Hepatic stellate cell (primary cell): ENCODE measurements around the gene ZFR2.

Experiments used
- DNase-seq: peaks from one replicate; pipeline ENCODE4 v3.0.0; 2011; ENCODE audit warnings: low spot score

The ZFR2 gene

DNA sequence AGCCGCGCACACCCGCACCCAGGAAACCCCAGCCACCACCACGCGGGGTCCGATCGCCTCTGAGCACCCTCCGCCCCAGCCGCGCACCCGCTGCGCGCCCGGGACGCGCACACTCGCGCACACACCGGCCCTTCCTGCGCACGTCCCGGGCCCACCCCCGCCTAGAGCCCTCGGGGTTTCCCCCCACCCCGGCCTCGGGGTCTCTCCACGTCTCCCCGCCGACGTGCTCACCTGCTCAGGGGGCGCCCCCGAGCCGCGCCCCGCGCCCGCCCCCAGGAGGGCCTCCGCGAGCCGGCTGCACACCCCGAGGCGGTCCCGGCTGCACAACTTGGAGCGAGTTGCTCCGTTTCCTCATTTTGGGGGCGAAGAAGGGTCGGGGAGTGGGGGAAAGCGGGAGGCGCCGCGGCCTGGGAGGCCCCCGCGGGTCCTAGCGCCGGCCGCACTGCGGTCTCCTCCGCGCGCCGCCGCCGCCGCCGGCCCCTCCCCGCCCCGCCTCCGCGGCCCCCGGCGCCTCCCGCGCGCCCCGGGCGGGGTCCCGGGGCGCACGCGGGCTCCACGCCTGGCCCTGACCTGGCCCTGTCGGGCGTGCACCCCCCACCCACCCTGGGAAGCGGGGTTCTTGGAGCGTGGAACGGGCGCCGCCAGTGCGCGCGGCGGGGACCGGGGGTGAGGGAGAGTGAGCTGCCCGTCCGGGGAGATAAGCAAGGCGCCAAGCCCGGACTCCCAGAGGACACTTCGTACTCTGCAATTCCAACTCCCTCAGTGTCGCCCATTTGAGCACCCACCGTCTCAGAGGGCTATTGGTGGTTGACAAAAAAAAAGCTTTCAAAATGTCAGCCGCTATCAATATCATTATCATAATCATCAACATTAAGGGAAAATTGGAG lies 82.7 kb downstream of the ZFR2 start, which contains the start of gene MATK:
MATK (minus strand) TSS at position 444 of the 887 bp plus-strand sequence. CDS start 1,246 bp downstream, outside the sequence.
- no peak for DNase-seq

DNA sequence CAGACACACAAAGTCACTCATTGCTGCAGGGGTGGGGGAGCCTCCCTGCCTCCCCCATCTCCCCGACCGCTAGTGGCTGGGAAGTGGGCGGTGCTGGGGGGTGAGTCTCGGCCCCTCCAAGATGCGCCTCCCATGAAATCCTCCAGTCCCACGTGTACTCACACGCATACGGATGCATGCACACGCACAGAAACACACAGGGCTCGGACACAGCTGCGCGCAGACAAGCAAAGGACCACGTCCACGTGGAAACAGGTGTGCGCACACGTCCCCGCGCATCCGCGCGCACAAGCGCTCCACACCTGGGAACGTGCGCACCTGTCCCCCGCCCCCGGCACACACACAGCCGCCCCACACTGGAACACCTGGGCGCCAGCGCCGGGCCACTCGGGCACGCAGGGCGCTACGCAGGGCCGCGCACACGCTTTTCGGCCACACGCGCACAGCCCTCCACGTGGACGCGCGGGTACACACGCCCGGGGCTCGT lies 83.3 kb downstream of the ZFR2 start:
- DNase-seq, result no peak

DNA sequence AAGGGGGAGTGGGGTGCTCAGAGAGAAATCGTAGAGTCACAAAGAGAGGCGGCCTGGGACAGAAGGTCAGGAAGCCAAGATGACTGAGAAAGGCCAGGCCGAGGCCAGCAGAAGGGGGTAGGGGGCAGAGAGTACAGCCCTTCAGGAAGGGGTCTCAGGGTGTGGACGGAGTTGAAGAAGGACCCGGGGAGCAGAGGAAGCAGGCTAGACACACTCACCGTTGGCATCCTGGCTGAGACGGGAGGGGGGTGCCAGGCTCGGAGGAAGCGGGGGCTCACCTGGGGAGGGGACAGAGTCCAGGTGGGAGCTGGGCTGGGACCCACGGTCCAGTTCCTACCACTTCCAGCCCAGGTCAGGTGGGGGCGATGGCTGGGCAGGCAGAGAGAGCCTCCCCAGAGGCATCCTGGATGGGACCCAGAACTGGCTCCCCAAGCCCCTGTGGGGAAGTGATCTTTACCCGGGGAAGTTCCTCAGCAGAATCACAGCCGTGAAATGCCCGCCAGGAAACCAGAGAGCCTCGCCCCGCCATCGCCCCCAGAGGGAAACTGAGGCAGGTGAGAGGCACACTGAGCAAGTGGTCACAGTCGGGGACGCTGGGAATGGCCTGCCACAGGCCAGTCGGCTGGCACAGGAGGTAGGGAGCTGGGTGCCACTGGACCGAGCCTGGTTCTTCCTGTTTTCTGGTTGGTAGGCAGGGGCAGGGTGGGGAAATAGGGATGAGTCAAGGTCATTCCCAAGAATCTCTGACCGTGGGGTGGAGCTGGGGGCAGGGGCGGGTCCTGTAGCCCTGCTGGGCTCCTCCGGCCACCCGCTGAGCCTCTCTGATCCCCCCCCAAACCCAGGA lies 84.0 kb downstream of the ZFR2 start:
- DNase-seq, result no peak

DNA sequence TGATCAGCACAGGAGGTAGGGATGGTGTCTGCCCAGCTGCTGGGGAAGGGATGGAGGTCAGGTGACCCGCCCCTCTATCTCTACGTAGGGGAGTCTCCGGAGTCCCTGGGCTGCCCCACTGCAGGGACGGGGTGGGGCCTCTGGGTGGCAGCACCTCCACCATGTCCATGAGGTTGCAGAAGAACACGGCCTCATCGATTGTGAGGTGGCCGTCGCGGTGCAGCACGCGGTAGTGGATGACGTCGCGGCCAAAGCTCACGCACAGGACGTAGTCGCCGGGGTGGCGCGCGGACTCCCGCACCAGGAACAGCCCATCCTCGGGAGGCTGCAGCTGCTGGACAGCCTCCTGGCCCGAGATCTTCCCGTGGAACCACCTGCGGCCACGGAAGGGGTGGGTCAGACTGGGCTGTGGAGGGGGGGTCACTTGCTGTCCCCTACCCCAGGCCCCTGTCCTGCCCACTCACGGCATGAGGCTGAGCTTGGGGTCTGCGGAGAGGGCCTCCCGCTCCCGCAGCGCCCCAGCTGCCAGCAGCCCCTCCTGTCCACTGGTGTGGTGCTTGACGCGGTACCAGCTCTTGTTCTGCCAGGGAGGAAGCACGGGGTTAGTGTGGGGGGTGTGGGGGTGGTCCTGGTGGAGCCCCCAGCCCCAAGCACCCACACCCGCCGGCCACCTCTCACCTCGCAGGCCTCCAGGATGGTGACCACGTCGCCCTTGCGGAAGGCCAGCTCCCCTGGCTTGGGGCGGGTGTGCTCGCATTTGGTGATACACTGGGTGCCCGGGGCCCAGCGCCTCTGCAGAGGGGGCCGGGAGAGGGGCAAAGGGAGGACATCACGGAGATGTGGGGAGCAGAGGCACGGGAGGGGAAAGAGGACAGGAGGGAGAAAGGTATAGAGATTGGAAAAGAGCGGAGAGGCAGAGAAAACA lies 84.9 kb downstream of the ZFR2 start:
- no peak for DNase-seq

DNA sequence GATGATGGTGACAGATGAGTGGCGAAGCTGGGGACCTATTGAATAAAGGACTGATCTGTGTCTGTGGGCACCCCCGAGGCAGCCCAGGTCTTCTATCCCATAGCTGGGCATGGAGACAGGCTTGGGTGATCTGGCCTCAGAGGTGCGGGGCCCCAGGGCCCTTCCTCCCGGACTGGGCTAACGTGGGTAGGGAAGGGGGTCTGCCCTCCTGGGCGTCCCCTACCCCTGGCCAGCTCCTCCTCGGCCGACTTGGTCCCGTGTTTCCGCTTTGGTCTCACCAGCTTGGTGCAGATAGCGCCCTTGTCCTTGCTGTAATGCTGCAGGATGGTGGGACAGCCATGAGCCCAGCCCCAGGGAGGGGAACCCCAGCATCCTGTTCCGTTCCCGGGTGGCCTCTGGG lies 85.9 kb downstream of the ZFR2 start:
- DNase-seq, result no peak

DNA sequence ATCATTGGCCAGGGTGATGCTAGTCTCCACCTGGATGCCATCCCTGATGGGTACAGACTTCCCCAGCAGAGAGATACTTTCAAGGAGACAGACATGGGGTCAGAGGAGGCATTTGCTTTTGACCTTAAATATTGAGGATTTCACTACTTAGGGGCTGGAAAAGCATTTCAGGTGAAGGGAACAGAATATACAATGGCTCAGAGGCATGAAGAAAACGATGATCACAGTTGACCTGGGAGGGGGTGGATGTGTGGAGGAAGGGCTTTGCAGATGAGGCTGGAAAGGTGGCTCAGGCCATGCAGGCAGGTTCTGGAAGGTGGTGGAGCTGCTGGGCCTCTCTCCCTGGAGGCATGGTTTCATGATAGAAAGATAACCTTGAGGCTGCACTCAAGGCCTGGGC lies 86.5 kb downstream of the ZFR2 start:
- no peak for DNase-seq

DNA sequence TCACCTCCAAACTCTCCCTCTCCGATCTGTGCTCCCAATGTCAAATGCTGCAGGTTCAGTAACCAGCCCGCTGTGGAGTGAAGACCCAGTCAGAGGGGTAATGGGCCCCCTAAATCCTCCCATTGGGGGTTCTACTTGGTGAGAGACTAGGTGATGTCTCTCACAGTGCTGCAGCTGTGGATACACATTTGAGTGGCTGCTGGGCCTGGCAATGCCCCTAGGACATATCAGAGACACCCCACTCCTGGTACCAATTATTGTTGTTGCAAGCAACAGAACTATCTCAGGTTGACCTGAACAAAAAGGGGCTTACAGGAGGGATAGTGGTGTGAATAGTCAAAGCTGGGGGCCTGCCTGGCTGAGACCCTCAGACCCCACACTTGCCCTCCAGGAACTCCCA lies 87.2 kb downstream of the ZFR2 start:
- DNase-seq, result no peak

DNA sequence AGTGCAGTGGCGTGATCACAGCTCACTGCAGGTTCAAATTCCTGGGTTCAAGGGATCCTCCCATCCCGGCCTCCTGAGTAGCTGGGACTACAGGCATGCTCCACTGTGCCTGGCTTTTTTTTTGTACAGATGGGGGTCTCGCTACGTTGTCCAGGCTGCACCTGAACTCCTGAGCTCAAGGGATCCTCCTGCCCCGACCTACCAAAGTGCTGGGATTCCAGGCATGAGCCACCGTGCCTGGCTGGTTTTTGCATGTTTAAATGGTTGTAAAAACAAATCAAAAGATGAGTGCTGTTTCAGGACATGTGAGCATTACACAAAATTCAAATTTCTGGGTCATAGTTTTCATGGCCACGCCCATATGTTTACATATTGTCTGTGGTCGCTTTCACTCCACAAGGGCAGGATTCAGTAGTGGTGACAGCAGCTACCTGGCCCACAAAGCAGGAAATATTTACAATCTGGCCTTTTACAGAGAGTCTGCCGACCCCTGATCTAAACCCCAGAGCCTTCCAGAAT lies 88.0 kb downstream of the ZFR2 start:
- no peak for DNase-seq

DNA sequence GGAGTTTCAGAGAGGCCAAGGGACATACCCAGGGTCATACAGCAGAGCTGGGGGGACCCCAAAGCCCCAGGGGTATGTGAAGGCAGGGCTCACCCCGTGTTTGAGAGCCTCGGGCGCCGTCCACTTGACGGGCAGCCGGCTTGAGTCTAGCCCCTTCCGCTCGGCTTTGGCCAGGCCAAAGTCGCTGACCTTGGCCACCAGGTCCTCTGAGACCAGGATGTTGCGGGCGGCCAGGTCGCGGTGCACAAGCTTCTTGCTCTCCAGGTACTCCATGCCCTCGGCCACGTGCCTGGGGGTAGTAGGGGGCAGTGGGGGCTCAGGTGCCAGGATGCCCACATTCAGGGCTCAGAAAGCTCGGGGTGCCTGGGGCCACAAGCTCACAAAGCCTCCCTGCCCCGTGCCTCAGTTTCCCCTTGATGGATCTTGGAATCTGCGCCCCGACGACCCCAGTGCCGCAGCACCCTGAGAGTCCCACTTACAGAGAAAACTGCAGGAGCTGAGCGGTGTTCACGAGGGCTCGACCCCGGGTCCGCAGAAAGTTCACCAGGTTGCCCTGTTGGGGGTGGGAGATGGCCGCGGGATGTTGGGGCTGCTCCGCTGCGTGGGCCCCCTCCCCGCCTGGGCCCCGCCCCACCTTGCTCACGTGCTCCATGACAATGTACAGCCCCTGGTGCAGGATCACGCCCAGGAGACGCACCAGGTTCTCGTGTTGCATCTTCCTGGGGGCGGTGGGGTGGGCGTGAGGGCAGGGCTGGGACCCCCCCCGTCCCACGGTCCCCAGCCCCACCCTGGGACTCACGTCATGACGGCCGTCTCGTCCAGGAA lies 89.7 kb downstream of the ZFR2 start:
- no peak for DNase-seq

DNA sequence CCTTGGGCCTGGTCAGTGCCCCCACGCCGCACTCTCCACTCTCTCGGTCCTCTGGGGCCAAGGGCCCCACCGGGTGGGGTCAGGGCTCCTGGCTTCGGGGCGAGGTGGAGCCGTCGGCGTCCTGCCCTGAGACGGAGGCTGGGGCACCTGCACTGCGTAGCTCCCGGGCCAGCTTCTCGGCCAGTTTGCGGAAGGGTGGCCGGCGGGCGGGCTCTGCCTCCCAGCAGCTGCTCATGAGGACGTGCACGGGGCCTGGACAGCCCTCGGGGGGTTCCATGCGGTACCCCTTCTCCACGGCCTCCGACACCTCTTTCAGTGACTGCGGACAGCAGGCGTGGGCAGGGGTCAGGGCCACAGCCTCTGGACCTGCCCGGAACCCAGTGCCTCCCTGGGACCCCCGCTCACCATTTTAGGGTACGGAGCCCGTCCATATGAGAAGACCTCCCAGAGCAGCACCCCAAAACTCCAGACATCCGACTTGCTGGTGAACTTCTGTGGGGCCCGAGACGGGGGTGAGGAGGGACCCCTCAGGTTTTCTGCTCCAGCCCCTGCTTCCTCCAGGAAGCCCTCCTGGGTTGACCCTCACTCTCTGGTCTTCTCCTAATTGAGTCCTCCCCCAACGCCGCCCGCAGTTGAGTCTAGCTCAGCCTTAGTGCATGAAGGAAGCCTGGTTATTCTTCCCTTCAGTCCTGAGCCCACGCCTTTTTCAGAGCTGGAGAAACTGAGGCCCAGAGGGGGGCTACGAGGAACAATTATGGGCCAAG lies 90.6 kb downstream of the ZFR2 start:
- DNase-seq, result no peak

DNA sequence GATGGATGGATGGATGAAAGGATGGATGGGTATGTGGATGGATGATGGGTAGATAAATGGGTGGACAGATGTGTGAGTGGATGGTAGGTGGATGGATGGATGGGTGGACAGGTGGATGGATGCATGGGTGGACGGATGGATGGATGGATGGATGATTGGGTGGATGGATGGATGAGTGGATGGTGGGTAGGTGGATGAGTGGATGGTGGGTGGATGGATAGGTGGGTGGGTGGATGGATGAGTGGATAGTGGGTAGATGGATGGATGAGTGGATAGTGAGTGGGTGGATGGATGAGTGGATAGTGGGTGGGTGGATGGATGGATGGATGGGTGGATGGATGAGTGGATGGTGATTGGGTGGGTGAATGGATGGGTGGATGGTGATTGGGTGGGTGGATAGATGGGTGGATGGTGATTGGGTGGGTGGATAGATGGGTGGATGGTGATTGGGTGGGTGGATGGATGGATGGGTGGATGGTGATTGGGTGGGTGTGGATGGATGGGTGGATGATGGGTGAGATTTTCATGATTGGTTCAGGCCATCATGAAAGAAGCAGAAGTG lies 92.3 kb downstream of the ZFR2 start:
- no peak for DNase-seq

DNA sequence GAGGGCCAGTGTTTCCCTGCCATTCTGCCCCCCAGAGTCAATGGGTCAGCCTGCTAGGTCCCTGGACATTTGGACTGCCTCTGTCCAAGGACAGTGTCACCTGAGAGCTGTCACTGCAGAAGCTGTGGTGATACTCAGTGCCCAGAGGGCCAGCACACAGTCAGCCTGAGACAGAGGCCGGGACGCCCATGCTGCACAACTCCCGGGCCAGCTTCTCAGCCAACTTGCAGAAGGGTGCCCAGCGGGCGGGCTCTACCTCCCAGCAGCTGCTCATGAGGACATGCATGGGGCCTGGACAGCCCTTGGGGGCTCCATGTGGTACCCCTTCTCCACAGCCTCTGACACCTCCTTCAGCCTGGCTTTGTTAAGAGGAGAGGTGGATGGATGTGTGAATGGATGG lies 93.0 kb downstream of the ZFR2 start:
- no peak for DNase-seq

DNA sequence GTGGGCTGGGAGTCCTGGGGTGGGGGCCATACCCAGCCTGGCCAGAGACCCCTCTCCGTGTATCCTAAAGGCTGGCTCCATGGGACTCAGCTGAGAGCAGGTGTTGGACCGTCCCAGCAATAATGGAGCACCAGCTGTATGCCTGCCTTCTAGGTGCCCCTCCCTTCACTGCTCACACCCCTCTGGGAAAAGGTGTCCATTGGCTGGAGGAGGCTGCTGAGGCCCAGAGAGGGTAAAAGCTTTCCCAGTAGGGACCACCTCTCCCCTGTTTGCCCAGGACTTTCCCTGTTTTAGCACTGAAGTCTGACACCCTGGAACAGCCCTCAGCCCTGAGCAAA lies 93.5 kb downstream of the ZFR2 start:
- no peak for DNase-seq

DNA sequence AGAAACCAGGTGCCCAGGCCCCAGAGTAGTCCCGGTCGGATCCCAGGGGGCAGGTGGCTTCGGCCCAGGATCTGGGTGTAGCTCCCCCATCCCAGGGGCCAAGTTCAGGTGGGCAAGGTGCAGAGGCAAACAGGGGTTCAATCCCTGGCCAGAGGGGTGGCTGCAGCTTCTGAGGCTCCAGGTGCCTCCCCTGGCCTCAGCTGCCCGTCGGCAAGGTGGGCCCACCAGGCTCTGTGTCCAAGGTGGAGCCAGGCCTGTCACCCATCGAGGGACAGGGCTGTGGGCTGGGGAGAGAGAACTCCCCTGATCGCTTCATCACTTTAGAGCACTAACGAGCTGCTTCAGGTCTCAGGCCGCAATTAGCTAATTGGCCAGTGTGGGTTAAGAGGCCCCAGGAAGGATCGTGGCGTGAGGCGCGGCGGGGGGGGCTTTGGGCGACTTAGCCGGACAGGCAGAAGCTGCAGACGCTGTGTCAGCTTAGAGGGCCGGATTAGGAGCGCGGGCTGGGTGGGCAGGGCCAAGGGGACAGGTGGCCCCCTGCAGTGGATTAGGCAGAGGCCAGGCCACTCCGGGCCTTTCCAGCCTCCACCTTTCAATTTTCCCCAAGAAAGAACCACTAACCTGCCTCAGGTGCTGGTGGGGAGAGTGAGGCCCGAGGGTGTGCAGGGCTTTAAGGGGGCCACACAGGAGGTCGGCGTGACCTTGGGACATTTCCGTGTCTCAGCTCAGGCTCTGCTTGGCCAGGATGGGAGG lies 94.0 kb downstream of the ZFR2 start:
- DNase-seq, result no peak

DNA sequence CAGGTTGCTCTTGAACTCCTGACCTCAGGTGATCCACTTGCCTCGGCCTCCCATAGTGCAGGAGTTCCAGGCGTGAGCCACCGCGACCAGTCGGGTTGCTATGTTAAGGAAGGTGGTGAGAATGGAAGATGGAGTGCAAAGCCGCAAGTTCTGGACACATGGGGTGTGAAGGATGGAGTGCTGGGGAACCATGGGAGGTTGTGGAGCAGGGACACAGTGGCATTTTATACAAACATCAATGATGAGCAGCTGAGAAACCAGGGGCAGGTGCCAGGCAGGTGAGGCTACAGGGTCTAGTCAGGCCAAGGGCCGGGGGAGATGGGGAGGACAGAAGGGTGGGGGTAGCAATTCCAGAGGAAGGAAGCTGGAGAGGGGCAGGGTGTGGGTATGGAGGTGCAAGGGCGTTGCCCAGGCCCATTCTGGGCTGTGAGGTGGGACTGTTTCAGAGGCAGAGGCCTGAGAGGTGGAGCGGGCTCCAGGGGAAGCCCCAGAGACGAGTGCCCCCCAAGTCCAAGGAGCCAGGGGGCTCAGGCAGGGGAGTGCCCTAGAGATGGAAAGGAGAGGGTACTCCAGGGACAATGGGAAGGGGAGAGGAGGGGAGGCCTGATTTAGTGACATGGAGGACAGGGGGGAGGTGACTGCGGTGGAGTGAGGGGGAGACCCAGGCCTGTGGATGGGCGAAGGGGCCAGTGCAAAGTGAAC lies 94.9 kb downstream of the ZFR2 start:
- DNase-seq, result no peak

DNA sequence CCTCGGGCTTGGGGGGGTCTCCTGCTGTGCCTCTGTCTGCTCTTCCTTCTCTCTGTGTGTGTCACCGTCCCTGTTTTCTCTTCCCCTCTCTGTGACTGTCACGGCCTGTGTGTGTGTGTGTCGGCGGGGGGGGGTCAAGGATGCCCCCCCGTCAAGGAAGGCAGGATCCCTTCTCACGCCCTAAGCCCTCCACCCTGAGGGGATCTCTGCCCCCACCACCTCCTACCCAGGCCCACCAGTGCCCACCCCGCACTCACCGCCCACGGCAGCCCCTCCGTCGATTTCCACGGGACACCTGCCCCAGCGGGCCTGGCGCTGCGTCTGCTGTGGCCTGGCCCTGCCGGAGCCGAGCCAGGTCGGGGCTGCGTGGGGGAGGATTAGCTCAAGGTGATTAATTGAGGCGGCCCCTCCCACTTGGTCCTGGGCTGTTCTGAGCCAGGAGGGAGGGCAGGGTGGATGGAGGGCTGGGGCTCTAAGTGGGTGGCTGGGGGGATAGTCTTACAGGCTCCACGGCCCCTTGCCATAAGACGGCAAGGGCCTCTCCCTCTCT lies 96.9 kb downstream of the ZFR2 start, which contains the start of gene RAX2:
RAX2 (minus strand) TSS at position 323 of the 550 bp plus-strand sequence. CDS start 486 bp downstream, outside the sequence.
- DNase-seq, result no peak

DNA sequence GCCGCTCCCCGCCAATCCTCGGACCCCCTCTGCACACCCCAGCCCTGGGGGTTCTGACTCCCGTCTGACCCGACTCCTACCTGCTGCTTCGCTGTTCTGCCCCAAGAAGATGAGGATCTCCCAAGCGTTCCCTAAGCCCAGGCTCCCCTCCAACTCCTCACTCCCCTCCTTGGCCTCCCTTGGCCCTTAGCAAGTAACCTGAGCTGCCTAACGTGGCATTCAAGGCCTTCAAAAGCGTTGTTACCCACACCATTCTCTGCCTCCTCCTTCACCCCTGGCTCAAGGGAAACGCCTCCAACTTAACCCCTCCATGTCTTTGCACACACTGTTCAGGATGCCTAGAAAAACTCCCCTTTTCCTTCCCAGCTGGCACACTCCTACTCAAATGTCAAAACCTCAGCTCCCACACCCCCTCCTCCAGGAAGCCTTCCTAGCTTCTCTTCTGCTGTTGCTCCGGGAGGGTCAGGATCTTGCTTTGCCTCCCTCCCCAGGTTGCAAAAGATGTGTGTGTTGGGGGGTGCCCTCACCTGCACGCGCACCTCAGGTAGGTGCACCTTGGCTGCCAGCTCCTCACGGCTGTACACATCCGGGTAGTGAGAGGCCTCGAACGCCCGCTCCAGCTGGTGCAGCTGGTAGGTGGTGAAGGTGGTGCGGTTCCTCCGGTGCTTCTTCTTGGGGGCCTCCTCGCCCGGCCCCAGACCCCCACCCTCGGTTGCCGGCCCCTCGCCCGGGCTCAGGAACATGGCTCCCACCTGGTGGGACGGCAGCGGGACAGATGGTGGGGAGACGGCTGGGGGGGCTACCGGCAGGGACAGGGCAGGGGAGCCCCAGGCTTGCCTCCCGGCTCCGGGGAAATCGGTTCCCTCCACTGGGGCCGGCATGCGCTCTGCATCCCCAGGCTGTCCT lies 97.6 kb downstream of the ZFR2 start:
- no peak for DNase-seq
